HK-2 (cell line): Measurements from ENCODE around the gene GASK1A.
"Not testable (repeated sequence)": the region's sequence is repeated elsewhere in the genome, so short reads cannot be mapped to it uniquely, and the experiment has no call there.

Experiments
- DNase-seq: peaks from one replicate; pipeline ENCODE4 v3.0.0-alpha.2; 2018; ENCODE audit not compliant: unreplicated experiment

GASK1A gene

DNA sequence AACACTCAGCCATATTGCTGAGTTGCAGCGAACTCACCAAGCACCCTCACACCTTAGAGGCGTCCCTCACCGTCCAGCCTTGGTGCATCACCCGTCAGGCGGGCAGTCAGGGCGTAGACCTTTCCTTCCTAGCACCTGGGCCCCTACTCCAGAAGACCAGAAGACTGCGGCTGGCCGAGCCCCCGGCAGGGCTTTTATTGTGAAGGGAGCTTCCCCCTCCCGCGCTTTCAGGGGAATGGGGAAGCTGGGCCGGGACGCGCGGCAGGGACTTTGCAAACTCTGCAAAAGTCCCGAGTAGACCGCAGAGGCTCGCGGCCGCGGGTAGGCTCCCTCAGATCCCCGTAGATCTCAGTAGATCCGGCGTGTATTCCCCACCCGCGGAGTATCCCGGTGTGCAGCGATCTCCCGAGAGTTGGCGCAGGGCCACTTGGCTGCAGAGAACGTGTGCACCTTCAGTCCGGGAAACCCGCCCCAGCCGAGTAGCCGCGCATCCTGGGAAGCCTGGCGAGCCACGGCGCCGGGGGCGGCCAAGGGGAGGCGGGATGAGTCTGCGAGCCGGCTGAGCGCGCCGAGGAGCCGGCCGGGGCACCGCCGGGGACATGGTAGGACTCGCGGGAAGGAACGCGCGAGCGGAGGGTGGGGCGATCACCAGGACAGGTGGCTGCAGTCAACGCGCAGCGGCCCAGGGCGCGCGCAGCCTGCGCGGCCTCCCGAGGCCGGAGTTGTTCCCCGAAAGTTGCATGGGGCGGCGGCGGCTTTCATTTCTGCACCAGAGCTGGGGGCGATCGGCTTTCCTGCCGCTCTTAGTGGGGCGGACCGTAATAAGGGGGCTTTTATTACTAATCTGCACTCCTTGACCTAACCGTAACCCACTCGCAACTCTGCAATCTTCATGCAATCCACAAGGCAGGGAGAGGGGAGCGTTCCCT, at the start of gene GASK1A:
Gene GASK1A (plus strand): TSS at position 268 of the 929 bp plus-strand sequence. CDS start 332 bp downstream, at position 600.
- DNase-seq, result peak; percentile 5

DNA sequence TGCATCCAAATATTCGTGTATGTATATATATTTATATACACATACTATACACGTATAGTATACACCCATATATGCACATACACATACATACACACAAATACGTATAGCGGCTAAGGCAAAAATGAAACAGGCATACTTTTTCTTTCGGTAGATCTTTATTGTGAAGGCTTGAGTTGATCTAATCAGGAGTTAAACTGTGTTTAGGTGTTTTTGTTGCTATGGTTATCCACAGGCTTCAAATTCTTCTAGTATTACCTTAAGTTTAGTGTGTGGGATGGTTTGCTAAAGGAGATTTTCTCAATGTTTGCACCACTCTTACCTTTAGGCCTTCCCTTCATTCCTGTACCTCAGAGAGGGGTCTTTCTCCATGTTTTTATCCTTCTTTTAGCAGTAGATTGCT, 45.0 kb upstream of the GASK1A start:
- no peak for DNase-seq

GRCh38 chr3:42934910-42935309, 44.2 kb upstream of the GASK1A start:
- no peak for DNase-seq

GRCh38 chr3:42935472-42935871, 43.6 kb upstream of the GASK1A start:
- DNase-seq, result no peak

DNA sequence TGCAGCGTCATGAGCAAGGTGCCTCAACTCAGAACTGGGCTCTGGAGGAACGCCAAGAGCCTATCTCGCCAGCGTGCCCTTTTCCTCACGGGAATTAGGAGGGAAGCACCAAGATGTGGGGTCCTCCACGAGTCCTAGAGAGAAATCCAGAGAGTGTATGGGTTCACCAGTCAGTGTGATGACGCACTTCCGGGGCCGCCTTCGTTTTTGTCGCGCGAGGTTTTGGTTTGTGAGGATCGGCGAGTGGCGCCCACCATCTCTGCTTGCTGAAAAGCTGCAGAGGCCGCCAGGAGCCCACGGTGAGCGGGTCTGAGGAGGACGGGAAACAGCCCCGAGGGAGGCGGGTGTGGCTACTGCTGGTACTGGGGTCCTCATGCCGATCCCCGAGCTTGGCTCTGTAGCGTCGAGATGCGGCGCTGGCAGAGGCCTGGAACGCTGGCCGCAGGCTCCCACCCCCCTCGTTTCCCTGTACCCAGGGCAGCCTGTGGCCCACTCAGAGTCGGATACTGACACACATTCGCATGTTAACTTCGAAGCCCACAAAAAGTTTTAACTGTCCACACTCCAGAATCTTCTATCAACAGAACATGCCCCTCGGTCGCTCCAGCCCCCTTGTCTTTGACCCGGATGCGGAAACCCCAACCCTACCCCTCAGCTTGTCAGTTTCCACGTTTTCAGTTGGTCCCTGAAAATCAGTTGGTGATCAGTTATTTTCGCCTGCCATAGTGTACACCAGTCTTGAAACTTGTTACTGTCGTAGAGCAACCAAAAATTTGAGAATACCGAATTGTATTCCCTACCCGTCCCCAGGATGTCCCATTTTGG, 42.7 kb upstream of the GASK1A start:
- DNase-seq, result no peak

DNA sequence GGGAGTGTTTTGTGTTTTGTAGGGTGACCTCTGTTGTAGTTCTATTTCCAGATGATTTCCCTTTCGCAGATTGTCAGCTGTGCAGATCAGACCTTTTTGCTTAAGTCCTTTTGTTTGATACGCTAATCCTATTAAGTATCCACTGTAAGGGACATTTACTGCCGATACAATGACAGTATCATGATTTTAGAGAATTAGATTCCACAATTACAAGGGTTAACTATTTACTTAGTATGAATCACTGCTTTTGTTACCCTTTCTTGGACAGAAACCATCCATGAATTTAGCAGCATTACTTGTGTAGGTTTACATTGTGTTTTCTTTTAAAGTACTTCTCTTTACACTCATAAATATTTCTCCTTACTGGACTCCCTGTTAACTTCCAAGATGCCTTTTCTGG, 41.8 kb upstream of the GASK1A start:
- no peak for DNase-seq

GRCh38 chr3:42942693-42943092, 36.4 kb upstream of the GASK1A start:
- DNase-seq, result no peak

- DNase-seq, result no peak
Observed at GRCh38 chr3:42946050-42946449, 33.1 kb upstream of the GASK1A start.

DNA sequence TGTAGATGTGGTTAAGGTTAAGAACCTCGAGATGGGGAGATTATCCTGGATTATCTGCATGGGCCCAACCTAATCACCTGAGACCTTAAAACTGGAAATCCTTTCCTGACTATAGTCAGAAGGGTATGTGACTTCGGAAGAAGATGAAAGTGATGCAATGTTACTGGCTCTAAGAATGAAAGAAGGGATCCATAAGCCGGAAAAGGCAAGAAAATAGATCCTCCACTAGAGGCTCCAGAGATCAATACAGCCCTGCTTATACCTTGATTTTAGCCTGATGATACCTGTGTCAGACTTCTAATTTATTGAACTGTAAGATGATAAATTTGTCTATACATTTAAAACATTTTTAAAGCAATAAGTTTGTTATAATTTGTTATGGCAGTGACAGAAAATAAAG, 21.5 kb upstream of the GASK1A start:
- no peak for DNase-seq

DNA sequence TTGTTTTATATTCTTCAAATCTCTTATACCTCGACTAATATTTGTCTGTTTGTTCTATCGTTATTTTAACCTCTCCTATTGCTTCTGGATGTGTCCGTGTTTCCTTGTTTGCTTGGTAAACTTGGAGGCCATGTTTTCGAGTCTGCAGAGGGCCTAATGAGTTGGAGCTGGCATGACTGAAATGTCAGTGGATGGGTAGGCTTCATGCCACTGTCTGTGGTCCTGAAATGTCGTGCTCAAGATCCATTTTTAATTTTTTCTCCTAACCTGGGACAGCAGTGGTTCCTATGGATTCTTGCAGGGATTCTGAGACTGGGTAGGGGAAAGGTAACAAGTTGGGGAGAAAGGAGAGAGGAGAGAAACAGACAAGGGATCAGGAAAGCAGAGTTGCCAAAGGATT, 18.8 kb upstream of the GASK1A start:
- DNase-seq, result no peak

DNA sequence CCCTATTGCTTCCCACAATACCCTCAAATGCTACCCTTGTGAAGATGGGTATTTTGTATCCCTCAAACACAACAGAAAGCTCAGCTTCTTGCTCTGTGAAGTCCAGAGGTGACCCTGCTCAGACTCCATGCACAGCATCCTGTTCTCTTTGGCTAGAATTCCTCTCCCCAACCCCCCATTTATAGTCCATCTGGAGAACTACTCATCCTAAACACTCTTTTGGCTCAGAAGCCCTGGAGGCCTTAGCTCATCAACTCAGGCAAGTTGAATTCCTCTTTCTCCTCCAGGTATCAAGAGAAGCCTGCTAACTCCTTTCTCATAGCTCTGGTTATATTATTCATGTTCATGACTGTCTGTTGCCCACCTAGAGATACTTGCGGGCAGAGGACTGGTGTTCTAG, 18.3 kb upstream of the GASK1A start:
- no peak for DNase-seq

GRCh38 chr3:42961633-42962032, 17.5 kb upstream of the GASK1A start:
- peak; percentile 5 for DNase-seq

DNA sequence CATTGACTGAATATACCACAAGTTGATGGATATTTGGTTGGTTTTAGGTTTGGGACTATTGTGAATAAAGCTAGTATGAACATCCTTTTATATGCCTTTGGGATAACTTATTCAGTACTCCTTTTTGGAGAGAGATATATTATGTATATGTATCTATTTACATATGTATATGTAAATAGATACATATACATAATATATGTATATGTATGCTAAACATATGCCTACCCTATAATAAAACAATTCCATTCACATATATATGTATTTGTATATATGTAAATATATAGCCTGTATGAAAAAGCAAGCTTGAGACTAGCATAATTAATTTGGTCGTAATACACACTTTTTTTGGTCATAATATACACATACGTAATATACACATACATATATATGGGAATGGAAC, 15.8 kb upstream of the GASK1A start:
- DNase-seq, result no peak

GRCh38 chr3:42964266-42964665, 14.8 kb upstream of the GASK1A start:
- DNase-seq, result no peak

- no peak for DNase-seq
Observed at GRCh38 chr3:42970557-42970956, 8.6 kb upstream of the GASK1A start.

GRCh38 chr3:42970976-42971772, 7.9 kb upstream of the GASK1A start:
- DNase-seq, result no peak

DNA sequence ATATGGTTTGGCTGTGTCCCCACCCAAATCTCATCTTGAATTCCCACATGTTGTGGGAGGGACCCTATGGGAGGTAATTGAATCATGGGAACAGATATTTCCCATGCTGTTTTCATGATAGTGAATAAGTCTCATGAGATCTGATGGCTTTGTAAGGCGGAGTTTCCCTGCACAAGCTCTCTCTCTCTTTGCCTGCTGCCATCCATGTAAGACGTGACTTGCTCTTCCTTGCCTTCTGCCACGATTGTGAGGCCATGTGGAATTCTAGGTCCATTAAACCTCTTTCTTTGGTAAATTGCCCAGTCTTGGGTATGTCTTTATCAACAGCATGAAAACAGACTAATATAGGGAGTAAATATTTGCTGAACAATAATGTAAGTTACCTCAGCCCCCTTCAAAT, 4.2 kb upstream of the GASK1A start:
- DNase-seq, result not testable (repeated sequence)

DNA sequence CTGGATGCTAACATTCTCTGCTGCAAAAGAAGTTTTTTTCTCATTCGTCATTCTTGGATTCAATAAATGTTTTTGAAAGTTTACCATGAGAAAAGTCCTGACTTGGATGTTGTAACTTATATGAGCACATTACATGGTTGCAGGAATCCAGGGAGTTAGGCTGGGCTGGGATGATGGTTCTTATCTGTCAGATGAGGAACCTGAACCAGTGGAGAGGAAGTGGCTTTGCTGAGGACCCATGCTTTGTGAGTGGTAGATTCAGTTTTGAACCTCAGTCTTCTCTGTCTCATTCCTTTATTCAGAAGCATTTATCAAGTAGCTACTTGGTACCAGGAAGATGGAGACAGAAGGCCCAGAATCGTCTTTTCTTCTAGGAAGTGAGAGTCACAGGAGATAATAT, 3.7 kb upstream of the GASK1A start:
- DNase-seq, result no peak

DNA sequence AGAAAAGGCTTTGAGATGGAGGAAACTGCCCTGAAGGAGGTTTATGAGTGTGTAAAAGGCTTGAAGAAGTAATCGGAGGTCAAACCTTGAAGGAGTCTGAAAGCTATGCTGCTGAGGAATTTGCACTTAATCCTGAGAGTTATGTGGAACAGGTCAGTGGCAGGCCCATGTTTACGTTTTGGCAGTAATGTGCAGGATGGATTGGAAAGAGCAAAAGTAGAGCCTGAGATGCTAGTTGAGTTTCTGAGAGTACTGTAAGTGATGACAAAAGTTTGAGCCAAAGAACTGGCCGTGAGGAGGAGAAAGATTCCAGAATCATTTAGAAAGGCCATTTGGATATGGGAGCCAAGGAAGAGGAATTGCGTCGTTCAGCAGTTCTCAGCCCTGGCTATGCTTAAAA, 3.2 kb upstream of the GASK1A start:
- no peak for DNase-seq

DNA sequence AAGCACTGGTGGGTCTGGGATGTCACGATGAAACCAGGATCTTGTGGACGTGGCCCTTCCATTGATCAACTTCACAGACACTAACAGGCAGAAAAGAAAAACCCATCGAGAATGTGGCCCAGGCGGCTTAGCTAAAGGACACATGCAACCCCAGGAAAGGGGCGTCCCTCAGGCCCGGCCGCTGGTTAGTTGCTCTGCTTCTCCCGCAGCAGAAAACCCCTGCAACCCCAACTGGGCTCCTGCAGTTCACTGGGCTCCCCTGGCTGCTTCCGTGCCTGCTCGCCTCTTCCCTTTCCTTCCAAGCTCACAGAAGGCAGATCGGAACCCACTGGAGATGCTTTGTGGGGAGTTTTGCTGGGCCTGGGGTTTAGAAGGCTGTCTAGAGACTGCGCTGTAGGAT, 1.1 kb downstream of the GASK1A start:
- no peak for DNase-seq

- DNase-seq, result no peak
Observed at GRCh38 chr3:42980909-42981308, 1.8 kb downstream of the GASK1A start.
